Peyer's patch (tissue), 4 donors: ENCODE measurements around the gene JPH3. TPM values are rescaled to one million over a fixed set of nuclear protein-coding genes. Genes with fewer than 3 reads are reported as not detected.

ENCODE experiments used
- DNase-seq, 3 donors: peaks; one replicate each; pipeline ENCODE4 v3.0.0-alpha.2; 2017 to 2019
- H3K27ac ChIP-seq, 4 donors: fragments of 200-600 bp; sonication (generic); one replicate each; pipeline ENCODE4 v1.5.1; 2016 to 2019
- H3K27me3 ChIP-seq, 2 donors: fragments of 200-600 bp; sonication (generic); one replicate each; pipeline ENCODE4 v1.5.1; 2019
- H3K36me3 ChIP-seq, 3 donors: fragments of 200-600 bp; sonication (generic); one replicate each; pipeline ENCODE4 v1.5.1; 2016 to 2019
- H3K4me1 ChIP-seq, 4 donors: fragments of 200-600 bp; sonication (generic); one replicate each; pipeline ENCODE4 v1.5.1; 2016 to 2019
- H3K4me3 ChIP-seq, 4 donors: fragments of 200-600 bp; sonication (generic); 1 replicate in 3 of 4; 2 replicates in 1 of 4; pipeline ENCODE4 v1.5.1; 2016 to 2019; ENCODE audit warnings: mild to moderate bottlenecking in 1 of 4
- H3K9me3 ChIP-seq, 4 donors: fragments of 200-600 bp; sonication (generic); one replicate each; pipeline ENCODE4 v1.5.1; 2016 to 2019; ENCODE audit warnings: mild to moderate bottlenecking in 1 of 4
- CTCF ChIP-seq, 6 experiments: fragments of 450-650 bp in 4 of 6; fragments of 200-600 bp in 2 of 6; sonication (generic) in 1 of 6; IDR thresholded peaks; one replicate each; pipeline ENCODE4 v1.5.1; 2017 to 2019; ENCODE audit warnings: antibody characterized with exemption in 6 of 6, mild to moderate bottlenecking in 3 of 6, moderate library complexity in 1 of 6
- POLR2A ChIP-seq, 2 donors: fragments of 450-650 bp; IDR thresholded peaks; one replicate each; pipeline ENCODE4 v1.5.1; 2017; ENCODE audit warnings: antibody characterized with exemption in 2 of 2, mild to moderate bottlenecking in 2 of 2, moderate library complexity in 2 of 2
- total RNA-seq, 4 donors: library from RNA; depleted of rRNA; stranded (reverse); fragments of >200 nt; gene quantifications; one replicate each; pipeline ENCODE4 v1.1.0, GENCODE V29; 2016

Gene JPH3
- total RNA-seq, 4 donors from 2014 or later: 0.13 to 0.57 TPM; not detected in 2

- TF ChIP-seq CTCF (IDR thresholded peaks at IDR 0.05): no peak
- TF ChIP-seq POLR2A (IDR thresholded peaks at IDR 0.05): no peak
- peak overlapping the region in 1 of 4 donors; percentile 78 for H3K27ac ChIP-seq
- peaks cover 0 to 10% (median 0%) of the 10 kb centered on the region in 3 donors for H3K36me3 ChIP-seq
- no peak for DNase-seq
- H3K4me3 ChIP-seq: no peak overlapping the region
- H3K4me1 ChIP-seq: peaks cover 0 to 28% (median 3%) of the 10 kb centered on the region in 4 donors
- H3K9me3 ChIP-seq: no peaks in the 10 kb centered on the region
- no peaks in the 10 kb centered on the region for H3K27me3 ChIP-seq
These were observed 95.5 kb downstream of the JPH3 start for GRCh38 chr16:87697792-87698191.

GRCh38 chr16:87698241-87698640 lies 95.9 kb downstream of the JPH3 start:
- Histone ChIP-seq H3K4me1 (peaks cover 0 to 33% (median 5%) of the 10 kb centered on the region in 4 donors), H3K27ac (peak overlapping the region in 1 of 4 donors; percentile 78), H3K4me3 (no peak overlapping the region), H3K9me3 (no peaks in the 10 kb centered on the region), H3K27me3 (no peaks in the 10 kb centered on the region), H3K36me3 (peaks cover 0 to 13% (median 0%) of the 10 kb centered on the region in 3 donors)
- TF ChIP-seq POLR2A (IDR thresholded peaks at IDR 0.05): no peak
- TF ChIP-seq CTCF (IDR thresholded peaks at IDR 0.05): no peak
- DNase-seq: peak in 1 of 3 donors; percentile 45

GRCh38 chr16:87698676-87699199 lies 96.4 kb downstream of the JPH3 start:
- H3K9me3 ChIP-seq: no peaks in the 10 kb centered on the region
- H3K4me3 ChIP-seq: no peak overlapping the region
- peak overlapping the region in 1 of 4 donors; percentile 78 for H3K27ac ChIP-seq
- peak in 2 of 3 donors; percentile 63 to 74 for DNase-seq
- TF ChIP-seq CTCF (IDR thresholded peaks at IDR 0.05) (no peak), POLR2A (IDR thresholded peaks at IDR 0.05) (no peak)
- H3K27me3 ChIP-seq: no peaks in the 10 kb centered on the region
- H3K4me1 ChIP-seq: peaks cover 0 to 38% (median 5%) of the 10 kb centered on the region in 4 donors
- peaks cover 0 to 16% (median 0%) of the 10 kb centered on the region in 3 donors for H3K36me3 ChIP-seq

- Histone ChIP-seq H3K4me3 (no peak overlapping the region), H3K27ac (peak overlapping the region in 1 of 4 donors; percentile 84), H3K27me3 (no peaks in the 10 kb centered on the region), H3K36me3 (peaks cover 0 to 19% (median 0%) of the 10 kb centered on the region in 3 donors), H3K9me3 (no peaks in the 10 kb centered on the region), H3K4me1 (peaks cover 0 to 39% (median 5%) of the 10 kb centered on the region in 4 donors)
- TF ChIP-seq CTCF (IDR thresholded peaks at IDR 0.05) (no peak), POLR2A (IDR thresholded peaks at IDR 0.05) (no peak)
- DNase-seq: peak in 2 of 3 donors; percentile 77 to 78
These were observed 98.2 kb downstream of the JPH3 start for GRCh38 chr16:87700406-87701077.

- no peaks in the 10 kb centered on the region for H3K9me3 ChIP-seq
- TF ChIP-seq POLR2A (IDR thresholded peaks at IDR 0.05): no peak
- no peak for TF ChIP-seq CTCF (IDR thresholded peaks at IDR 0.05)
- peaks cover 0 to 39% (median 5%) of the 10 kb centered on the region in 4 donors for H3K4me1 ChIP-seq
- peak in 2 of 3 donors; percentile 60 to 67 for DNase-seq
- H3K27me3 ChIP-seq: no peaks in the 10 kb centered on the region
- H3K36me3 ChIP-seq: peaks cover 0 to 14% (median 0%) of the 10 kb centered on the region in 3 donors
- H3K4me3 ChIP-seq: no peak overlapping the region
- H3K27ac ChIP-seq: peak overlapping the region in 2 of 4 donors; percentile 24 to 84
These were observed 98.8 kb downstream of the JPH3 start for GRCh38 chr16:87701078-87701460.
